Tibial nerve (tissue), 3 donors: Measurements from ENCODE around the gene LTBP1.

ENCODE experiments used
- POLR2A ChIP-seq, 2 donors: fragments of 450-650 bp; IDR thresholded peaks; one replicate each; pipeline ENCODE4 v1.6.1; 2017; ENCODE audit warnings: antibody characterized with exemption in 2 of 2, mild to moderate bottlenecking in 2 of 2, moderate library complexity in 2 of 2
- TF ChIP-seq, protein P1 (sequence below), 5 experiments: fragments of 200-600 bp in 3 of 5; fragments of 450-650 bp in 2 of 5; sonication (generic) in 3 of 5; IDR thresholded peaks; one replicate each; pipeline ENCODE4 v1.5.1; 2016 to 2019; ENCODE audit warnings: antibody characterized with exemption in 5 of 5, mild to moderate bottlenecking in 3 of 5, moderate library complexity in 2 of 5

GRCh38 chr2:33238111-33238510 lies 291.4 kb downstream of the LTBP1 start:
- TF ChIP-seq, protein P1, sequence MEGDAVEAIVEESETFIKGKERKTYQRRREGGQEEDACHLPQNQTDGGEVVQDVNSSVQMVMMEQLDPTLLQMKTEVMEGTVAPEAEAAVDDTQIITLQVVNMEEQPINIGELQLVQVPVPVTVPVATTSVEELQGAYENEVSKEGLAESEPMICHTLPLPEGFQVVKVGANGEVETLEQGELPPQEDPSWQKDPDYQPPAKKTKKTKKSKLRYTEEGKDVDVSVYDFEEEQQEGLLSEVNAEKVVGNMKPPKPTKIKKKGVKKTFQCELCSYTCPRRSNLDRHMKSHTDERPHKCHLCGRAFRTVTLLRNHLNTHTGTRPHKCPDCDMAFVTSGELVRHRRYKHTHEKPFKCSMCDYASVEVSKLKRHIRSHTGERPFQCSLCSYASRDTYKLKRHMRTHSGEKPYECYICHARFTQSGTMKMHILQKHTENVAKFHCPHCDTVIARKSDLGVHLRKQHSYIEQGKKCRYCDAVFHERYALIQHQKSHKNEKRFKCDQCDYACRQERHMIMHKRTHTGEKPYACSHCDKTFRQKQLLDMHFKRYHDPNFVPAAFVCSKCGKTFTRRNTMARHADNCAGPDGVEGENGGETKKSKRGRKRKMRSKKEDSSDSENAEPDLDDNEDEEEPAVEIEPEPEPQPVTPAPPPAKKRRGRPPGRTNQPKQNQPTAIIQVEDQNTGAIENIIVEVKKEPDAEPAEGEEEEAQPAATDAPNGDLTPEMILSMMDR (IDR thresholded peaks at IDR 0.05): no peak
- no peak for TF ChIP-seq POLR2A (IDR thresholded peaks at IDR 0.05)
